GM18505 (cell line): ENCODE measurements around the gene NUMB.

ENCODE experiments used
- ATAC-seq: cut with Tn5 transposase; IDR thresholded peaks from one replicate; pipeline ENCODE4 v1.9.1; 2021; ENCODE audit not compliant: unreplicated experiment
- POLR2A ChIP-seq: IDR thresholded peaks from 4 replicates; pipeline ENCODE4 v1.6.1; 2011; ENCODE audit warnings: borderline replicate concordance; ENCODE audit not compliant: insufficient read depth, insufficient read length; ENCODE audit errors: extremely low read depth

Gene NUMB

DNA sequence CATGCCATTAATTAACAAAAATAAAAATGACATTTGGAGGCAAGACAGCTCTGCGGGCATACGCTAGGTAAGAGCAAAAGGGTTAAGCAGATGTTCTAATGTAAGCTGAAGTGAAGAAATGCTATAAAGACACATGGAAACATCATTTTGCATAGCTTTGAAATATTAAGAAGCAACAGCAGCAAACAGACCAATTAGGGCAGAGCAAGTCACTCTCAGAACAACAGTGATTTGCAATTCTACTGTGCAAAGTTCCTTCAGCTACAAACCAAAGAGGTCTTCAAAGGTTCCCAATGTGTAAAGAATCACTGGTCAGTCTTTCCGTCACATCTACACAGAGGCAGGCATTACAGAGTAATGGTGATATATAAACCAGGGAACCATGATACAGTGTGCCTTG, 152.8 kb downstream of the NUMB start:
- TF ChIP-seq POLR2A, result no peak
- ATAC-seq, result no peak

- ATAC-seq, result no peak
- TF ChIP-seq POLR2A, result no peak
Observed at GRCh38 chr14:73295198-73295796, 163.0 kb downstream of the NUMB start.

GRCh38 chr14:73293782-73294781, 164.3 kb downstream of the NUMB start:
- no peak for ATAC-seq

GRCh38 chr14:73290279-73290678, 168.1 kb downstream of the NUMB start:
- ATAC-seq, result peak; percentile 52
- TF ChIP-seq POLR2A, result no peak

More at GRCh38 chr14:73293782-73294781, 164.3 kb downstream of the NUMB start:
- no peak for TF ChIP-seq POLR2A

GRCh38 chr14:73289729-73290128, 168.6 kb downstream of the NUMB start:
- no peak for ATAC-seq
- no peak for TF ChIP-seq POLR2A

- no peak for ATAC-seq
- no peak for TF ChIP-seq POLR2A
Observed at GRCh38 chr14:73289308-73289707, 169.0 kb downstream of the NUMB start.

DNA sequence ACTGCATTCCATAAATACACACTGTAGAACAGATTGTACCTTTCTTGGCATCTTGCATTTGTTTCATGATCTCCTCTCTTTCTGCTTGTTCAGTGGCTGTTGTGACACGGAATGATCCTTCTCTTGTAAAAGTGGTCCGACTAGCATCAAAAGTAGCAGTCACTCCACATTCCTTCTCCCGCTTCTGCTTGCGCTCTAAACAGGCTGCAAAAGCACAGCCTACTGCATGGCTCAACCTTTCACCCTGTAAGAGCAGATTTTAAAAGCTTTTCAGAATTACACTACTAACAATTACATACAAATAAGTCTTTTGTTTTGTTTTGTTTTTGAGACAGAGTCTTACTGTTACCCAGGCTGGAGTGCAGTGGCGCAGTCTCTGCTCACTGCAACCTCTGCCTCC, 171.3 kb downstream of the NUMB start:
- ATAC-seq, result no peak
- no peak for TF ChIP-seq POLR2A

GRCh38 chr14:73286598-73286997, 171.7 kb downstream of the NUMB start:
- no peak for TF ChIP-seq POLR2A
- no peak for ATAC-seq

DNA sequence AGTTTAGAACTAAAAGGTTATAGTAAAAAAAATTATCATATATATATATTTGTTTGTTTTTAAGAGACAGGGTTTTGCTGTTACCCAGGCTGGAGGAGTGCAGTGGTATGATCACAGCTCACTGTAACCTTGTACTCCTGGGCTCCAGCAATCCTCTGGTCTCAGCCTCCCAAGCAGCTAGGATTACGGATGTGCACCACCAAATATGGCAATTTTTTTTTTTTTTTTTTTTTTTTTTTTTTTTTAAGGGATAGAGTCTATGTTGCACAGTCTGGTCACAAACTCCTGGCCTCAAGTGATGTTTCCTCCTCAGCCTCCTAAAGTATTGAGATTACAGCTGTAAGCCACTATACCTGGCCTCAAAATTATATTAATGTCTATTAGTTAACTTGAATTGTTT, 172.4 kb downstream of the NUMB start:
- ATAC-seq, result no peak
- TF ChIP-seq POLR2A, result no peak

DNA sequence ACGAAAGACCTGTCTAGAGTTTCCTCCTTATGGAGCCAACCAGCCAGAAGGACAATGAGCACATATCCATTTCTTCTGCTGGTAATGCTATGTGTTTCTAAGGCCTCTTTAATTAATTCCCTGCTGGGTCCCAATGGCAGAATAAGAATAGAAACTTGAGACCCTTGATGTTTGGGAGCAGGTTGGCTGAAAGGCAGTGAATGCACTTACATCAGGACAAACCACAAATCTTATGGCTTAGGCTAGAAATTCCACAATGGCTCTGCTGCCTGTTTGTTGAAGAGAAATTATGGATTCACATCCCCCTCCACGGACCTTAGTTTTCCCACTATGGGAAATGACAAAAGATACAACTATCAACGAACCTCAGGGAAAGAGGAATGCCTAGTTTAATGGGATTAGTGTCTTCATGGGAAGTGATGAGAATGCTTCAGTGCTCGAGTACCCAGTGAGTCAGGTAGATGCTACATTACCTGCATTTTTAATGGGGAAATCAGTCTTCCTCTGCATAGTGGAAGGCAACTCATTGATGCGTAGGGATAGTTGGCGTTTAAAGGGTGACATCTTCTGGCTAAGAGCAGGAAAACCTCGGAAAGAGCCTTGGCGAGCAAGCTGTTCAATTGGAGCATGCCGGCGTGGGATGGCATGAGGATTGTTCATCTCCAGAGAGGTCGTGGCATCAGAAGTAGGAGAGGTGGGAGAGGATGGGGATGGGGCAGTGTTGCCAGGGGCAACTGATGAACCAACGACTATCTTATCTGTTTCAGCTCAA, 174.6 kb downstream of the NUMB start:
- TF ChIP-seq POLR2A, result no peak
- no peak for ATAC-seq

- no peak for TF ChIP-seq POLR2A
- no peak for ATAC-seq
Observed at GRCh38 chr14:73280903-73281302, 177.4 kb downstream of the NUMB start.

- no peak for ATAC-seq
Observed at GRCh38 chr14:73277376-73277775, 181.0 kb downstream of the NUMB start.

GRCh38 chr14:73276836-73277235, 181.5 kb downstream of the NUMB start:
- ATAC-seq, result no peak
- TF ChIP-seq POLR2A, result no peak

More at GRCh38 chr14:73277376-73277775, 181.0 kb downstream of the NUMB start:
- no peak for TF ChIP-seq POLR2A
